NCI-H82 treated with DMSO at 0.1 percent for 48 hours (cell line): ENCODE results near the gene FARSA.
A peak's percentile ranks its signal among the peaks of the same experiment; 100 is the strongest.
"Not testable (repeated sequence)": the region's sequence is repeated elsewhere in the genome, so short reads cannot be mapped to it uniquely, and the experiment has no call there.

ENCODE experiments used
- DNase-seq: peaks from one replicate; lab custom pipeline; 2025; ENCODE audit not compliant: unreplicated experiment; lab: John Stamatoyannopoulos, UW

Gene FARSA

DNA sequence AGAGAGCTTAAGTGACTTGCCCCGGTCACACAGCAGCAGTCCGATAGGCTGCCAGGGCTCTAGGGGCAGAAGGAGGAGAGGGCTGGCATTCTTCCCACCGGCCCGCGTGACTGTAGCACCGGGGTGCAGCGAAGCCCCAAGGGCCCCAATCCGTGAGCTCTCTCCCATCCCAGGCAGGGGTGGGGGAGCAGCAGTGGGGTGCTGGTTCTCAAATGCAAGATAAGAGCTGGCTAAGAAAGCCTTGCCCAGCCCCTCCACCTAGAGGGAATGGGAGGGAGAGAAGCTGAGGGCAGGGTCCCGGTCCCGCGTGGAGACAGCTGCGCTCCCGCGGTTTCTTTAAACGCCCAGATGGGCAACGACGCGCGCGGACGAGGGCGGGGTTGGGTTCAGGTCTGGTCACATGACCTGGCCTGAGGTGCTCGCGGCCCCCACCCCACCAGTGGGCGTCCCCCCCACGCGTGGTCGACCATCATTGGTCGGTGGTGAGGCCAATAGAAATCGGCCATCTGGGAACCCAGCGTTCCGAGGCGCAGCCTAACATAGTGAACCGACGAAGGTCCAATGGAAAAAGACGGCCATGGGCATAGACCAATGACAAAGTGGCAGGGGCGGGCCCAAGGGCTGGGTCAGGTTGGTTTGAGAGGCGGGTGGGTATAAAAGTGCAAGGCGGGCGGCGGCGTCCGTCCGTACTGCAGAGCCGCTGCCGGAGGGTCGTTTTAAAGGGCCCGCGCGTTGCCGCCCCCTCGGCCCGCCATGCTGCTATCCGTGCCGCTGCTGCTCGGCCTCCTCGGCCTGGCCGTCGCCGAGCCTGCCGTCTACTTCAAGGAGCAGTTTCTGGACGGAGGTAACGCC lies 4.6 kb upstream of the FARSA start, which contains the start of gene CALR:
Gene CALR, plus strand, starts transcription at position 683 of the 852 bp plus-strand sequence. Its CDS starts 71 bp downstream, at position 754.
- peak; percentile 99 for DNase-seq

GRCh38 chr19:12937093-12937926 lies 3.8 kb upstream of the FARSA start:
- peak; percentile 93 for DNase-seq

DNA sequence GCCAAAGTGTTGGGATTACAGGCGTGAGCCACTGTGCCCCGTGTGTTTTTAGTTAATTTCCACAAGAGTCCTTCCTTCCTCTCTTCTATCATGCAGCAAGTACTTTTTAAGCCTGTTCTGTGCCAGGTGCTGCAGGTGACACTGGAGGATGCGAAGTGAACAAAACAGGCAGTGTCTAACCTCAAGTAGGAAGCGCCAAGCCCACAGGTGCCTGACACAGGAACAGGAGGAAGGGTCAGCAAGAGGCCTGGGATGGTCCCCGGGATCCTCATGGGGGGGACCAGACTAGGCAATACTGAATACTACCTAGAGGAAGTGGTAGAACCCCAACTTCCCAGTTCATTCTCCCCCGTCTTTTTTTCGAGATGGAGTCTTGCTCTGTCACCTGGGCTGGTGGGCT lies 3.1 kb upstream of the FARSA start:
- DNase-seq = no peak

DNA sequence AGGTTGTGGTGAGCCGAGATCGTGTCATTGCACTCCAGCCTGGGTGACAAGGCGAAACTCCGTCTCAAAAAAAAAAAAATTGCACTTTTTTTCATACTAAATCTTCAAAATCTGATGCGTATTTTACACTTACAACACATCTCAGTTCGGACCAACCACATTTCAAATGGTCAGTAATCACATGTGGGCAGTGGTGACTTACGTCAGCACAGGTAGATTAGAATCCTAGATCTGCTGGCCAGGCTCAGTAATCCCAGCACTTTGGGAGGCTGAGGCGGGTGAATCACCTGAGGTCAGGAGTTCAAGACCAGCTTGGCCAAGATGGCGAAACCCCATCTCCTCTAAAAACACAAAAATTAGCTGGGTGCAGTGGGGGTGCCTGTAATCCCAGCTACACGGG lies 1.6 kb upstream of the FARSA start:
- DNase-seq = no peak

DNA sequence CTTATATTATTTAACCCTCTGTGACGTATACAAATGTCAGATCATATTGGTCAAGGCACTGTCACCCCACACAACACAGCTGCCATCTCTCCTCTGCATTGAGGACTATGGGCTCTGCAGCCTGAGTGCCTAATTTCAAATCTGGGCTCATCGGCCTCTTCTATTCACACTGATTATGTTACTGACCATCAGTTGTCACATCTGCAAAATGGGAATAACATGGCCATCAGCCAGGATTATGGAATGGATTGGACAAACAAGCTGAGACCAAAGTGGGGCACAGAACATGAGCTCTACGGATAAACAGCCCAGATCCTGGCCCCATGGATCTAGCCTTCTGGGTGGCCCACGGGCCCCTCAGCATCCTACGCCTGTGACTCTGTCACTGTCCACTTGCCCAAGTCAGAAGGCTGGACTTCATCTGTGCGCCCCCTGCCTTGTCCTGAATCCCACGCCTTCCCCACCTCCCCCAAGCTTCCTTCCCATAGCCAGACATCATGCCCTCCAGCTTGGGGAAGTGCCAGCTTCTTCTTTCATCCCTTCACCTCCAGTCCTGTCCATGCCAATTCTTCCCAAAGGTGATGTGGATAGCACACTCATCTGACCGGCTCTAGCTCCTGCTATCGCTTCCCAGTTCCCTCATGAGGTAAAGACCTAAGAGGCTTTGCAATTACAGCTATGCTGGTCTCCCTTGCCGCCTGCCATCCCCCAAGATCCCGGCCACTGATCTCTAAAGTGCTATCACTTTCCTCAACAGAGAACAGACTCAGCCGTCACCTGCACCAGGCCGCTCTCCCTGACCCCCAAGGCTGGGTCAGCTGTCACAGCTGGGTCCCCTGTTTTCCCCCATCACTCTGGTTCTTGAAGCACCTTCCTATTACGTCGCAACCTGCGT lies 872 bp downstream of the FARSA start:
- DNase-seq = no peak

- DNase-seq = no peak
Measured at GRCh38 chr19:12930002-12930645, 3.4 kb downstream of the FARSA start.

DNA sequence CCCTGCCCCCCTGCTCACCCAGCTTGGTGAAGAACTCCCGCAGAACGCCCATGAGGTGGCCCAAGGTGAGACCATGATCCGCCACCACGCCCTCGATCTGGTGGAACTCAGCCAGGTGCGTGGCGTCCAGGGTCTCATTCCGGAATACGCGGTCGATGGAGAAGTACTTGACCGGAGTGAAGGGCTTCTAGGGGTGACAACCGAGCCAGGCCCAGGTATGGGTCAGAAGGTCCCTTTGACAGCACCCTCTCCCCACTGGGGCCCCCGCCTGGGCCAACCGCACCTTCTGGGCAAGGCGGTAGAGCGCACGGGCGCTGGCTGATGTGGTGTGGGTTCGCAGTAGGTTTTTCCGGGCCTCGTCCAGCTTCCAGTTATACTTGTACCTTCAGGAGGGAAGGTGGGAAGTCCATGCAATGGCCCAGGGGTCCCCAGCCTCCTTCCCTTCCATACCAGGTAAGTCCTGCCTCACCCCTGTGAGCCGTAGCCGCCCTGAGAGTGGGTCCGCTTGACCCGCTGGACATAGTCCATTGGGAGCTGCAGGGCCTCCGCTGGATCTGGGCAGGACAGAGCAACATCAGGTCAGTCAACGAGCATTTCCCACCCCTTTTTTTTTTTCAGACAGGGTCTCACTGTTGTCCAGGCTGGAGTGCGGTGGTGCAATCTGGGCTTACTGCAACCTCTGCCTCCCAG lies 8.7 kb downstream of the FARSA start:
- no peak for DNase-seq

- DNase-seq = no peak
Measured at GRCh38 chr19:12922959-12923358, 10.6 kb downstream of the FARSA start.

DNA sequence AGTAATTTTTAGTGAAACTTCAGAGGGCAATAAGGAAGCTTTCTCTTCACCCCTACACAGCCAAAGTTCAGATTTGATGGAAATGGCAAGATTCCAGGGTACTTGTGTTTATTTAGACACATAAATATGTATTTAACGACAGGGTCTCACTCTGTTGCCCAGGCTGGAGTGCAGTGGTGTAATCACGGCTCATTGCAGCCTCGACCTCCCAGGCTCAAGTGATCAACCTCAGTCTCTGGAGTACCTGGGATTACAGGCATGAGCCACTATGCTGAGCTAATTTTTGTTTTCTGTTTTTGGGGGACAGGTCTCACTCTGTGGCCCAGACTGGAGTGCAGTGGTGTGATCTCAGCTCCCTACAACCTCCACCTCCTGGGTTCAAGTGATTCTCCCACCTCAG lies 12.5 kb downstream of the FARSA start:
- DNase-seq = no peak

DNA sequence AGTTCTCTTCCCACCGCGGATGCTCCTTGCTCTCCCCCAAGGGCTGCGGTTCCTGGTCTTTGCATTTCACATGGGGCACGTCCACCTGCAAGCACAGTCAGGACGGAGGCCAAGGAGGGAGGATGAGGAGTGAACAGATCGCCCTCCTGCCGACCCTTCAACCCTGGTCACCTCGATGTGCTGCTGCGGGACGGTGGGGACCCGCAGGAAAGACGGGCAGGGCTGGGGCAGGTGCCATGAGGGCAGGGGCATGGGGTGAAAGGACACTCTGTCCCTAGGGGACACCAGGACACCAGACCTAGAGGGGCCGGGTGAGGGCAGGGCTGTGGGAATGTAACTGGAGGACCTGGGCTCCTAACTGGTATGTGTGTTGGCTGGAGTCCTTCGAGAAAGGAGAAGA lies 15.3 kb downstream of the FARSA start:
- no peak for DNase-seq

GRCh38 chr19:12915860-12916259 lies 17.7 kb downstream of the FARSA start:
- not testable (repeated sequence) for DNase-seq

DNA sequence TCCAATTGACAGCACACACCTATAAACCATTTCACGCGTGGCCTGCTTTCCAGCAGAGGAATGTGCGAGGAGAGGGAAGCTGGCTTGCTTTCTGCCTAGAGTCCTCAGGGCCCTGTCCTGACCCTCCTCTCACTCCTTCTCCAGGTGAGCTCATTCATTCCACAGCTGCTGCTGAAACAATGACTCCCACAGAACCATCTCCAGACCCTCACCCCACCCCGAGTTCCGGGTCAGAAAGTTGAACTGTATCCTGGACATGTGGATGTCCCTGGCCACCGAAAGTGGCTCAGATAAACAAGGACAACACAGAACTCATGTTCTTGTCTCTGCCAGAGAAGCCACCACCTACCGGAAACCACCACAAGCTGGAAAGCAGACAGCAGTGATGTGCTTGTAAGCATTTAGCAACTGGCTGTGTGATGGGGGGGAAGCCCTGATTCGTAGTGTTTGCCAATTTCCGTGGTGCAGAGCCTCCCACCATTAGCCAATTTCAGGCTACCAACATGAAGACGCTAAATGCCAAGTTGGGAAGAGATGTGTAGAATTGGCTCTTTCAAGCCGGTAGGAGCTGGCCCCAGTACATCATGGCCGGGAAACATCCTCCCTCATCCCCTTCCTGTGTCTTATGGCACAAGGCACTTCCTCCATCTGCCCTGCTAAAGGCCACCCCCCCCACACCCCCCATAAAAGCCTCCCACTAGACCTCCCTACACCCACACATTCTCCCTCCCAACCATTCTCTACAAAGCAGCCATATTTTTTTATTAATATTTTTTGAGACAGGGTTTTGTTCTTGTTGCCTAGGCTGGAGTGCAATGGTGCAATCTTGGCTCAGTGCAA lies 19.4 kb downstream of the FARSA start:
- no peak for DNase-seq

- peak; percentile 99 for DNase-seq
Measured at GRCh38 chr19:12913011-12913561, 20.4 kb downstream of the FARSA start.

- DNase-seq = no peak
Measured at GRCh38 chr19:12912571-12912970, 20.9 kb downstream of the FARSA start.

GRCh38 chr19:12907166-12907565 lies 26.3 kb downstream of the FARSA start:
- no peak for DNase-seq

- DNase-seq = no peak
Measured at GRCh38 chr19:12899891-12900518, 33.5 kb downstream of the FARSA start.

- no peak for DNase-seq
Measured at GRCh38 chr19:12896460-12896859, 37.1 kb downstream of the FARSA start.

- no peak for DNase-seq
Measured at GRCh38 chr19:12893582-12893981, 39.9 kb downstream of the FARSA start.
